Trophoblast cell (in vitro differentiated cells and primary cell): ENCODE results near the gene COPRS.

ENCODE experiments used
- DNase-seq, 2 donors: peaks; one replicate each; pipeline ENCODE4 v3.0.0-alpha.2; 2016
- H2AFZ ChIP-seq: 2 replicates; pipeline ENCODE4 v1.6.1; 2013; ENCODE audit warnings: low read length, moderate library complexity, mild to moderate bottlenecking; ENCODE audit not compliant: insufficient read depth, poor library complexity
- H2AK5ac ChIP-seq: 2 replicates; pipeline ENCODE4 v1.6.1; 2013; ENCODE audit warnings: mild to moderate bottlenecking, low read length
- H2BK120ac ChIP-seq: 2 replicates; pipeline ENCODE4 v1.6.1; 2013; ENCODE audit warnings: low read length, mild to moderate bottlenecking, moderate library complexity; ENCODE audit not compliant: insufficient read depth, poor library complexity
- H2BK12ac ChIP-seq: 2 replicates; pipeline ENCODE4 v1.6.1; 2013; ENCODE audit warnings: mild to moderate bottlenecking, low read length, moderate library complexity
- H2BK5ac ChIP-seq: 2 replicates; pipeline ENCODE4 v1.6.1; 2013; ENCODE audit warnings: low read length, low read depth, moderate library complexity, mild to moderate bottlenecking; ENCODE audit not compliant: poor library complexity
- H3K14ac ChIP-seq: 2 replicates; pipeline ENCODE4 v1.6.1; 2013; ENCODE audit warnings: mild to moderate bottlenecking, low read length
- H3K18ac ChIP-seq: 2 replicates; pipeline ENCODE4 v1.6.1; 2013; ENCODE audit warnings: mild to moderate bottlenecking, low read length
- H3K23ac ChIP-seq: 2 replicates; pipeline ENCODE4 v1.6.1; 2013; ENCODE audit warnings: low read length
- H3K27ac ChIP-seq: 2 replicates; pipeline ENCODE4 v1.5.1; 2013; ENCODE audit warnings: low read depth, mild to moderate bottlenecking, inconsistent platforms, low read length, moderate library complexity
- H3K27me3 ChIP-seq: 2 replicates; pipeline ENCODE4 v1.6.1; 2013; ENCODE audit warnings: inconsistent platforms, mild to moderate bottlenecking, low read length, moderate library complexity; ENCODE audit not compliant: insufficient read depth
- H3K36me3 ChIP-seq, 2 experiments: 1 replicate in 1 of 2; 2 replicates in 1 of 2; pipeline ENCODE4 v1.6.1; 2013; ENCODE audit warnings: low read length in 2 of 2, mild to moderate bottlenecking in 2 of 2, moderate library complexity in 1 of 2; ENCODE audit not compliant: insufficient read depth in 2 of 2, control insufficient read depth in 1 of 2
- H3K4ac ChIP-seq: 2 replicates; pipeline ENCODE4 v1.6.1; 2013; ENCODE audit warnings: low read depth, mild to moderate bottlenecking, low read length, moderate library complexity
- H3K4me1 ChIP-seq, 2 experiments: 1 replicate in 1 of 2; 2 replicates in 1 of 2; pipeline ENCODE4 v1.6.1; 2013; ENCODE audit warnings: low read length in 2 of 2, mild to moderate bottlenecking in 2 of 2, moderate library complexity in 1 of 2; ENCODE audit not compliant: insufficient read depth in 2 of 2, control insufficient read depth in 1 of 2
- H3K4me2 ChIP-seq: 2 replicates; pipeline ENCODE4 v1.6.1; 2013; ENCODE audit warnings: inconsistent platforms, mild to moderate bottlenecking, low read length, moderate library complexity
- H3K4me3 ChIP-seq: 2 replicates; pipeline ENCODE4 v1.5.1; 2013; ENCODE audit warnings: mild to moderate bottlenecking, low read depth, low read length, inconsistent platforms
- H3K79me1 ChIP-seq: one replicate; pipeline ENCODE4 v1.6.1; 2013; ENCODE audit warnings: low read length
- H3K79me2 ChIP-seq: 2 replicates; pipeline ENCODE4 v1.6.1; 2013; ENCODE audit warnings: low read length, mild to moderate bottlenecking; ENCODE audit not compliant: control insufficient read depth, insufficient read depth, poor library complexity
- H3K9ac ChIP-seq: 2 replicates; pipeline ENCODE4 v1.6.1; 2013; ENCODE audit warnings: mild to moderate bottlenecking, low read length
- H3K9me3 ChIP-seq: 2 replicates; pipeline ENCODE4 v1.6.1; 2013; ENCODE audit warnings: low read depth, mild to moderate bottlenecking, control low read depth, inconsistent platforms, low read length; ENCODE audit not compliant: insufficient read depth
- H4K12ac ChIP-seq: 2 replicates; pipeline ENCODE4 v1.6.1; 2013; ENCODE audit warnings: low read depth, mild to moderate bottlenecking, low read length, moderate library complexity
- H4K8ac ChIP-seq: 2 replicates; pipeline ENCODE4 v1.6.1; 2013; ENCODE audit warnings: low read depth, mild to moderate bottlenecking, low read length, moderate library complexity
- H4K91ac ChIP-seq: one replicate; pipeline ENCODE4 v1.6.1; 2013; ENCODE audit warnings: low read depth, mild to moderate bottlenecking, low read length, moderate library complexity
- WGBS: extraction: QIAGEN DNeasy Blood & Tissue Kit; methylation state at CpG from one replicate; pipeline ENCODE4 v1.1.7; 2013; ENCODE audit warnings: missing lambda C conversion rate; ENCODE audit not compliant: insufficient read length, insufficient coverage; ENCODE audit errors: extremely low coverage; 5-methylcytosine and 5-hydroxymethylcytosine counted together

The COPRS gene

DNA sequence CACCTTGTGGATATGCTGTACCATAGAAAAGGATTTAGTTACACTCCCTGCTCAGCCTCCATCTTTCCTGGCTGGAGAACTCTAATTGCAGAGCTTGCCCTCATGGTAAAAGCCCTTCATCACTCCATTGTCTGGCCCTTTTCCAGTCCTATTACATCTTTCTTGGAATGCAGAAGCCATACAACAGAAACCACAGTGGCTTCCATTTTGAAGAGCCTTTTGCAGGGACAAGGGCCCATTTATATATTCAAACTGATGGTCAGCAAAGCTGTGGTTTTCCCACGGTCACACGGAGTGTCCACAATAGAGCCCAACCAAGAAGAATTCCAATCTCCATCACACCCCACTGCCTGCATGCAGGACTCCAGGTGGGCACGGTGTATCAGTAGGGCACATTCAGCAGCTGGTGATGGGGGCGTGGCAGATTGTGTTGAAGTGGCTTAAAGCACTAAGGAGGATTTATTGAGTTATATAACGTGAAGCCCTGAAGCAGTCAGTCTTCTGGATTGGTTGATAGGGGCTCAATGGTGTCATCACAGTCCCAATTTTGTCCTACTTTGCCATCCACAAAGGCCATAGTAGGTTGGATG is 20.3 kb downstream of the COPRS start:
- H3K4ac ChIP-seq: no peak overlapping the region
- H2BK120ac ChIP-seq: no peak overlapping the region
- no peaks in the 10 kb centered on the region for H3K79me2 ChIP-seq
- no peak overlapping the region for H3K9ac ChIP-seq
- H4K12ac ChIP-seq: no peak overlapping the region
- H3K36me3 ChIP-seq: no peaks in the 10 kb centered on the region
- H3K27me3 ChIP-seq: no peaks in the 10 kb centered on the region
- no peak overlapping the region for H3K23ac ChIP-seq
- H2AFZ ChIP-seq: no peak overlapping the region
- H3K79me1 ChIP-seq: no peaks in the 10 kb centered on the region
- no peak overlapping the region for H3K27ac ChIP-seq
- no peak overlapping the region for H4K8ac ChIP-seq
- H3K4me1 ChIP-seq: peaks cover 0 to 3% of the 10 kb centered on the region in 2 experiments
- H2AK5ac ChIP-seq: no peak overlapping the region
- H2BK12ac ChIP-seq: no peak overlapping the region
- no peak overlapping the region for H4K91ac ChIP-seq
- no CpG with 5 or more reads among the region's 5 CpGs for WGBS
- H3K9me3 ChIP-seq: no peaks in the 10 kb centered on the region
- no peak overlapping the region for H2BK5ac ChIP-seq
- DNase-seq: no peak
- no peak overlapping the region for H3K14ac ChIP-seq
- H3K18ac ChIP-seq: no peak overlapping the region
- H3K4me2 ChIP-seq: no peak overlapping the region
- no peak overlapping the region for H3K4me3 ChIP-seq

DNA sequence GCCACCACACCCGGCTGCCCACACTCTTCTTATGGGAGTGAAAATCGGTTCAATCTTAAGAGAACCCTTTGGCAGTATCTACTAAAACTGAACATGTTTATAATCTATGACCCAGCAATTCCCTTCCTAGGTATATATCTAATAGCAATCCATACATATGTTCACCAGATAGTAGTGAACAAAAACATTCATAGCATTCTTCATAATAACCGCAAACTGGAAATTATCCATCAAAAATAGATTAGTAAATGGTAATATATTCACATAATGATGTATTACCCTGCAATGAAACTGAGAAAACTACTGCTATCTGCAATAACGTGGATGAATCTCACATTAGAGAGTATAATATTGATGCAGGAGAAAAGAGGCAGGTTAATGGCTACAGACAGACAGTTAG is 23.1 kb downstream of the COPRS start:
- H3K4me1 ChIP-seq: no peaks in the 10 kb centered on the region
- H4K12ac ChIP-seq: no peak overlapping the region
- no peak overlapping the region for H4K91ac ChIP-seq
- no peak for DNase-seq
- no peak overlapping the region for H2BK12ac ChIP-seq
- H3K79me1 ChIP-seq: no peaks in the 10 kb centered on the region
- H2AK5ac ChIP-seq: no peak overlapping the region
- no peak overlapping the region for H3K14ac ChIP-seq
- H3K36me3 ChIP-seq: no peaks in the 10 kb centered on the region
- no peak overlapping the region for H2BK120ac ChIP-seq
- H3K9ac ChIP-seq: no peak overlapping the region
- no peak overlapping the region for H3K4me2 ChIP-seq
- H3K23ac ChIP-seq: no peak overlapping the region
- H3K27me3 ChIP-seq: no peaks in the 10 kb centered on the region
- H4K8ac ChIP-seq: no peak overlapping the region
- H3K4ac ChIP-seq: no peak overlapping the region
- WGBS: no CpG with 5 or more reads among the region's 4 CpGs
- no peak overlapping the region for H2AFZ ChIP-seq
- H3K27ac ChIP-seq: no peak overlapping the region
- no peak overlapping the region for H3K4me3 ChIP-seq
- no peaks in the 10 kb centered on the region for H3K9me3 ChIP-seq
- H2BK5ac ChIP-seq: no peak overlapping the region
- no peak overlapping the region for H3K18ac ChIP-seq
- no peaks in the 10 kb centered on the region for H3K79me2 ChIP-seq

DNA sequence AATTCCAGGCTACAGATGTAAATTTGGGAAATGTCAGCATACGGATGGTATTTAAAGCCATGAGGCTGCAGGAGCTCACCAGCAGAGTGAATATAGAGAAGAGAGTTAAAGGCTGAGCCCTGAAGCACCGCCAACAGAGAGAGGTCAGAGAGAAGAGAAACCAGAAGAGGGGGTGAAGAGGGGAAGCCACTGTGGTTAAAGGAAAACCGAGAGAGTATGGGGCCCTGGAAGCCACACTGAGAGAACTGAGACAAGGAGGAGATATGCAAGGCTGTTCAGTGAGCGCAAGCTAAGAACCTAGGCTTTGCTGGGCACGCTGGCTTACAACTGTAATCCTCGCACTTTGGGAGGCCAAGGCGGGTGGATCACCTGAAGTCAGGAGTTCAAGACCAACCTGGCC is 24.6 kb downstream of the COPRS start:
- Histone ChIP-seq H3K79me1 (no peaks in the 10 kb centered on the region), H3K27me3 (no peaks in the 10 kb centered on the region), H4K91ac (no peak overlapping the region), H2AFZ (no peak overlapping the region), H3K4me3 (no peak overlapping the region), H3K36me3 (no peaks in the 10 kb centered on the region), H3K4me2 (no peak overlapping the region), H2BK12ac (no peak overlapping the region), H3K79me2 (no peaks in the 10 kb centered on the region), H3K4ac (no peak overlapping the region), H3K9me3 (no peaks in the 10 kb centered on the region), H3K27ac (no peak overlapping the region), H4K12ac (no peak overlapping the region), H3K14ac (no peak overlapping the region), H2BK5ac (no peak overlapping the region), H3K4me1 (no peaks in the 10 kb centered on the region), H2AK5ac (no peak overlapping the region), H3K18ac (no peak overlapping the region), H3K9ac (no peak overlapping the region), H2BK120ac (no peak overlapping the region), H4K8ac (no peak overlapping the region), H3K23ac (no peak overlapping the region)
- WGBS: no CpG with 5 or more reads among the region's 7 CpGs
- DNase-seq: no peak

DNA sequence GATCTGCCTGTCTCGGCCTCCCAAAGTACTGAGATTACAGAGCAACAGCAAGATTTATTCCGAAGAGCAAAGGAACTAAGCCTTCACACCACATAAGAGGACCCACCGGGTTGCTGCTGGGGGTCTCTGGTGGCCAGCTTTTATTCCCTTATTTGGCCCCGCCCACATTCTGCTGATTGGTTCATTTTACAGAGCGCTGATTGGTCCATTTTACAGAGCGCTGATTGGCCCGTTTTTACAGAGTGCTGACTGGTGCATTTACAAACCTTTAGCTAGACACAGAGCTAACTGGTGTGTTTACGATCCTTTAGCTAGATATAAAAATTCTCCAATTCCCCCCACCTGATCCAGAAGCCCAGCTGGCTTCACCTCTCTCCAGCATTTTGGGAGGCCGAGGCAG is 26.3 kb downstream of the COPRS start:
- Histone ChIP-seq H2BK120ac (no peak overlapping the region), H2AFZ (no peak overlapping the region), H3K79me1 (no peaks in the 10 kb centered on the region), H3K4me2 (no peak overlapping the region), H2BK5ac (no peak overlapping the region), H3K4ac (no peak overlapping the region), H3K14ac (no peak overlapping the region), H4K12ac (no peak overlapping the region), H3K4me1 (no peaks in the 10 kb centered on the region), H2AK5ac (no peak overlapping the region), H3K9me3 (no peaks in the 10 kb centered on the region), H4K8ac (no peak overlapping the region), H3K27ac (no peak overlapping the region), H3K9ac (no peak overlapping the region), H3K27me3 (no peaks in the 10 kb centered on the region), H3K4me3 (no peak overlapping the region), H3K36me3 (no peaks in the 10 kb centered on the region), H3K79me2 (no peaks in the 10 kb centered on the region), H3K23ac (no peak overlapping the region), H2BK12ac (no peak overlapping the region), H3K18ac (no peak overlapping the region), H4K91ac (no peak overlapping the region)
- no CpG with 5 or more reads among the region's 9 CpGs for WGBS
- DNase-seq: no peak
